Stimulated activated CD8-positive, alpha-beta memory T cell treated with anti-CD3 and anti-CD28 coated beads, Interleukin-7, amount 100 ng/mL, for 24 hours (primary cell): ENCODE measurements around the gene KHNYN.
"Not testable (repeated sequence)": the region's sequence is repeated elsewhere in the genome, so short reads cannot be mapped to it uniquely, and the experiment has no call there.

Experiments used
- DNase-seq: peaks from one replicate; pipeline ENCODE4 v3.0.0-alpha.2; 2020; ENCODE audit warnings: low read depth

KHNYN gene

GRCh38 chr14:24438223-24439097 is 8.7 kb downstream of the KHNYN start:
- DNase-seq, result no peak

DNA sequence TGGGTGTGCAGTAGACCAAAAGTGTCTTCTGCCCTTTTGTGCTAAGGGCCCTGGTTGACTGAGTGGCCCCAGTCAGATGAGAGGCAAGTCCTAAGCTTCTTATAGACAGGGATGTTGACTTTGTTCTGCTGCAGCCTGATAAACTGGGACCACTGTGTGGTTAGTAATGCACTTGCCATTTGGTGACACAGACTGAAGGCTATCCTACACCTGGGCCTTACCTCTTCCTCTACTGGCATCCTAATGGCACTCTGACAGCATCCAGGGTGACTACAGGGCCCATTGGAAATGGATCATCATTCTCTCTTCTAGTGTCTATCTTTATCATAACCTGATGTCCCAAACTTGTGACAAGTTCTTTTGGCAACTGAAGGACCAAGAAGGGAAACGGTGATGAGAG is 9.5 kb downstream of the KHNYN start:
- no peak for DNase-seq

GRCh38 chr14:24439830-24440605 is 10.3 kb downstream of the KHNYN start:
- no peak for DNase-seq

DNA sequence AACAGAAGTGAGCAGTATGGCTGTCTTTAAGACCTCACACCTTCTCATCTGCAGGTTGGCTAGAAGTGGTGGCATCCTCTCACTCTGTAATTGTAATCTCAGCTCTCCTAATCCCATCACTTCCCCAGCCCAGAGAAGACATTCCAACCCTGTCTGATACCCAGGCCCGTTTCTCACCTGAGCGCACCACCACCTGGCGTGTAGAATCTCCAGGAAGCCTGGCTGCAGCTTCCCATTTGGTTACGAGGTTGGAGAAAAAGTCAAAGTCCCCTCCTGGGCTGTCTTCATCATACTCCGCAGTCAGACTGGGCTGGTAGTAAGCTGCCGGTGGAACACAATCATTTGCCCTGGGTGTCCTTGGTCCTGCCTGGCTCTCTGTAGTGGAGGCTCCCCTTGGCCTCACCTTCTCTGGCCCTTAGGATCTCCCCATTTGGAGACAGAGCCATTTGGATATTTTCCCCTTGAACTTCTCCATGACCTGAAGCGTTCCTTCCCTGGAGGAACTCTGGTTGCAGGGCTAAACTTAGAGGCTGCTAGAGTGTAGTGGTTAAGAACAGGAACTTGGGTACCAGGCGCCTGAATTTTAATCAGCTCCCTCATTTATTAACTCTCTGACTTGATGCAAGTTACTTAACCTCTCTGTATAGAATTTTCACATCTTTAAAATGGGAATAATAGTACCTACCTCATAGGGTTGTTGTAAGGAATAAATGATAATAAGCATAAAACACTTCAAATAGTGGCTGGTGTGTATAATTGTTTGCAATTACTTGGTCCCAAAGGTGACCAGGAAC is 11.0 kb downstream of the KHNYN start:
- DNase-seq, result no peak

DNA sequence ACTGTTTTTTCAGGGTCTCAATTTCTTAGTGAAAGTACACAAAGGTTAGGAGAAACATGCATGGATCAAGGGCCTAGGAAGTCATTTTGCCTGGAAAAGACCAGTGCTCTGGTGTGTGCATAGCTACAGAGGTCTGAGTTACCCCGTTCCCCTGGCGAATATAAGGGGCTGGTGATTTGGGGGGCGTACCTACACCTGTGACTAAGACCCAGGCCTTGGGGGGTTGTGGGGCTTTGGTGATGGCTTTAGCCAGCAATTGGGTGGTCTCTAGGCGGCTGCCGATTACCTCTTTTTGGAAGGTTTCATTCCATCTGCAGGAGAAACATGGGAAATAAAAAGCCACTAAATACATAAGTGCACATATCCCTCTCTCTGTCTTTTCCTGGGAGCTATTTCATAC is 11.7 kb downstream of the KHNYN start:
- no peak for DNase-seq

DNA sequence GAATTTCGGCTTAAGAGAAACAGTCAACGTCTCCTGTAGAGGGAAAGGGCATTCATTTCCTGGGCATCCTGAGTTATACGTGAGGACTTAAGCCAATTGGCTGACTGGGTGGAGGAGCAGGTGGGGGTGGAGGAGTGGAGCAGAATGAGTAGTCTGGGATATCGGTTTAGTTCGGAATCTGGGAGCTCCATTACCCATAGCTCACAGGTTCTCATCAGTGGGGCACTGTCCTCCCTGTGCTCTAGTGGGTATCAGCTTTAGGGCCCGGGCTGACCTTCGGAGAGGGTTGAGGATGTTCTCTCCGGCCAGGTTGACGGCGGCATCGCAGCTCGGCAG is 12.1 kb downstream of the KHNYN start:
- DNase-seq, result no peak

DNA sequence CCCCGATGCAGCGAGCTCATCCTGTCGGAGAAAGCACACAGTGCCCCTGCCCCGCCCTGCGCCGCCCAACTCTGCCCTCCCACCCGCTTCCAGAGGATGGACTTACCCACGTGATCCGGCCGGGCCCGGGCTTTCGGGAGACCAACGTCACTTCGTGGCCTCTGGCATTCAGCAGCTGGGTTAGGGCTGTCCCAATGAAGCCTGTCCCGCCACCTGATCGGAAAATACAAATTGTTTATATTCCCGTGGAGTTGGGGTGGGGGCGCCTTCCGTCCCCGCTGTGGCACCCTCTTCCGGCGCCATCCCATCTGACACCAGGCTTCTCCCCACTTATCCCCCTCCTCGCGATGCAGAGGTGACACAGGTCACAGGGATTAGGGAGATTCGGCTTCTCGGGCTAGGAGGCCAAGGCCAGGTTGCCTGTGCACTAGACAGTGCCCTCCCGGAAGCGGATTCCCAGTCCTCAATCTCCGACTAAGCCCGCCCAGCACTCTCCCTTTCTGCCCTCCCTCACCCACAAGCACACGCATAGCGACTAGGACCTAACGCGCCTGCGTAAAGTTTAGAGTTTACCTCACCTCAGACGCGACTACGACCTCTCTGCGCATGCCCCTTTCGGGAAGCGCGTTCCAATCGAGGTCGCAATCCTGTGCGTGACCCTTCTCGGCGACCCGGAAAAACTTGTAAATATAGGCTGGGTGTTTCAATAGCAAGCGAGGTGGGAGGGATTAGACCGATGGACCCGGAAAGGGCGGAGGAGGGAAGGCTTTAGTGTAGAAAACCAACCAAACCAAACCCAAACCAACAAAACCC is 12.7 kb downstream of the KHNYN start, which contains the start of gene SDR39U1:
SDR39U1 (minus strand) TSS at position 537 of the 813 bp plus-strand sequence; CDS start at position 530, 7 bp downstream.
- peak; percentile 86 for DNase-seq

DNA sequence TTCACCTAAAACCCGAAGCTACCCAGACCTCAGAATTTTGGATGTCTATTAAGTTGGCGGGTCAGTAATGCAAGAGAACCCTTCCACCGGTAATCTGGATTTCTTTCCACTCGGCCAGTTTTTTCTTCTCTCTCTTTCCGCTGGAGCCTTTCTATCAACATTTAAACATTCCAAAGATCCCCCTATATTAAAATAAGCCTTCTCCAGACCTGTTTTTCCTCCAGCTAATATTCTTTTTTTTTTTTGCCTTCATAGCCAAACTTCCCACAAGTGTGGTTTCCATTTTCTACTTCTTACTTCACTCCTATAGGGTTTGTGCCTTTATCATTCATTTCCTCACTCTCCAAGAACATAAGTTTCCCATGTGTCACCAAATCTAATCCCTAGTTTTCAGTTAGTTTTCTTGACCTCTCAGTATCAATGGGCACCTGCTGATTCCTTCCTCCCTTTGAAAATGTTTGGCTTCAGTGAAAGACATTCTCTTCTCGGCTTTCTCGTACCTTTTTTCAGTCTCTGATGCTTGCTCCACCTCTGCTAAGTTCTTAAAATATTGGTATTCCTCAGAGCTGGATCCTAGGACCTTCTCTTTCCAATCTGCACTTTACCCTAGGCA is 13.4 kb downstream of the KHNYN start:
- no peak for DNase-seq

DNA sequence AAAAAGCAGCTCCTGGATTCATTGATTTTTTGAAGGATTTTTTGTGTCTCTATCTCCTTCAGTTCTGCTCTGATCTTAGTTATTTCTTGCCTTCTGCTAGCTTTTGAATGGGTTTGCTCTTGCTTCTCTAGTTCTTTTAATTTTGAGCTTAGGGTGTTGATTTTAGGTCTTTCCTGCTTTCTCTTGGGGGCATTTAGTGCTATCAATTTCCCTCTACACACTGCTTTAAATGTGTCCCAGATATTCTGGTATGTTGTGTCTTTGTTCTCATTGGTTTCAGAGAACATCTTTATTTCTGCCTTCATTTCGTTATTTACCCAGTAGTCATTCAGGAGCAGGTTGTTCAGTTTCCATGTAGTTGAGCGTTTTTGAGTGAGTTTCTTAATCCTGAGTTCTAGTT is 21.1 kb downstream of the KHNYN start:
- DNase-seq, result not testable (repeated sequence)

- DNase-seq, result no peak
These were observed 27.2 kb downstream of the KHNYN start for GRCh38 chr14:24456980-24457379.

DNA sequence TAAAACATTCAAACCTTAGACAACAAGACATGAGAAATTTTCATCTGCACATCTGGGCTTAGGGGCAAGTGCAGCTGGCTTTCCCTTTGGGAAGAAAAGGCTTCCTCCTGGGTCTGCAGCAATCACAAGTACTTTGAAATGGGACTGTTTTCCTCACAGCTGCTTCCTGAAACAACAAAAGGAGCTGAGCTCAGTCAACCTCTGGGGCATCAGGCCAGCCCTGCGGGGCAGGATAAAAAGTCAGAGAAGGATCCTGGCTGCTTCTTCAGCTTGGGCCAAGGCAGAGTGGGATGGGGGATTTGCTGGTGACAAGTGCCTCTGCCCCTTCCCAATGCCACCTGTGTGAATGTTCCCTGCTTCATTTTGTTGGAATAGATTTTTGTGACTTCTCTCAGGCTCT is 29.0 kb downstream of the KHNYN start:
- DNase-seq, result no peak

DNA sequence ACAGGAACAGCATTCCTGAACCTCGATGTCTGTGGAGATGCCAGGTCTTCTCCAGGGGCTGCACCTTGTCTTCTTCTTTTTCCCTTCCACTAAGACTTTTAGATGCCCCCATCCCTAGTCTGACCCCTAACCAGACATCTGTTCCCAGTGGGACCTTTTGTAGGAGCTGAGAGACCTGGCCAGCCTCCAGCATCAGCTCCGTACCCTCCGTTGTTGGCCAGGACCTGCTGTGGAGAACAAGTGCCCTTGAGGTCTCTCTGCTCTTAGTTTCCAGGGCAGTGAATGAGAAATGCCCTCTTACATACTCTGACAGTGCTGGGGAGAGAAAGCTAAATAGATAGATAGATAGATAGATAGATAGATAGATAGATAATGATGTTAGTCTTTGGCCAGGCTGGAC is 29.6 kb downstream of the KHNYN start:
- DNase-seq, result no peak

DNA sequence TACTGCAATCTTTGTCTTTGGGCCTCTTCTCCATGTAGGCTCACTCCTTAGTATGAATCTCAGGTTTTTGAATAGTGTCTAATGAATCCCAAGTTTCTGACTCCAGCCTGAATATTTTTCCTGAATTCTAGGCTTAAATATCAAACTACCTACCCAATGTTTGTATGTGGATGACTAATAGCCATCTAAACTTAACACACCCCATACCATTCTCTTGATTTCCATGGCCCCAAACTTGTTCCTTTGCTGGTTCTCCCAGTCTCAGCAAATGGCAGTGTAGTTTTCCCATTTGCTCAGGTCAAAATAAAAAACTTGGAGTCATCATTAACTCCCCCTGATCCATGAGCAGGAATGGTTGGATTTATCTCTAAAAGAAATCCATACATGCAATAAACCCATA is 31.6 kb downstream of the KHNYN start:
- no peak for DNase-seq

- no peak for DNase-seq
These were observed 33.5 kb downstream of the KHNYN start for GRCh38 chr14:24463017-24463883.

GRCh38 chr14:24463884-24464785 is 34.4 kb downstream of the KHNYN start:
- DNase-seq, result no peak

DNA sequence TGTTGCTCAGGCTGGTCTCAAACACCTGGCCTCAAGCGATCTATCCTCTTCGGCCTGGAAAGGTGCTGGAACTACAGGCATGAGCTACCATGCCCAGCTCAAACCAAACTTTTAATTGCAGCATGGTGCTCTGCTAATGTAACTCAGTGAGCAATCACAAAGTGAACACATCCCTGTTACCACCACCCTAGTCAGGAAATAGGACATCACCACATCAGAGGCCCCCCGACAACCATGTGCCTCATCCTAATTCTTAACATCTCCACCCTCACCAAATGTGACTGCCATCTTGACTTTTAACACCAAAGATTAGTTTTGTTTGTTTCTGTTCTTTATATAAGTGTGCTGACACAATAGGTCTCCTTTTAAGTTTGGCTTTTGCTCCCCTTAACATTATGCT is 35.6 kb downstream of the KHNYN start:
- DNase-seq, result no peak

DNA sequence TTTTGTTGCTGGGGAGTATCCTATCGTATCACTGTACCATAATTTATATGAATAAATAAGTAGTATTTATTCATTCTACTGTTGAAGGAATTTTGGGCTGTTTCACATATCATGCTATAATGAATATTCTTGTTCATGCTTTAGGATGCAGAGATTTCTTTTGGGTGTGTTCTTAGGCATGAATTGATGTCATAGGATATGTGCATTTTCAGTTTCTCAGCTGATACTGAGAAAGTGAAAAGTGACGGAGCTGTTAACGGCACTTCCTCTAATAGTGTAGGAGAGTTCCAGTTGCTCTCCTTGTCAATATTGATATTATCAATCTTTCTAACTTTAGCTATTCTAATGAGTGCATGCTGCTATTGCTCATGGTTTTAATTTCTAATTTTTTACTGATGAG is 36.1 kb downstream of the KHNYN start:
- no peak for DNase-seq

GRCh38 chr14:24470450-24470849 is 40.7 kb downstream of the KHNYN start:
- DNase-seq, result not testable (repeated sequence)

GRCh38 chr14:24473211-24473610 is 43.5 kb downstream of the KHNYN start:
- DNase-seq, result no peak
